DMS114 treated with DMSO at 0.1 percent for 48 hours (cell line): Measurements from ENCODE around the gene ST6GAL2.

ENCODE experiments used
- DNase-seq: peaks from one replicate; lab custom pipeline; 2025; ENCODE audit not compliant: unreplicated experiment; lab: John Stamatoyannopoulos, UW

Gene ST6GAL2

GRCh38 chr2:106864051-106864450 is 21.9 kb downstream of the ST6GAL2 start:
- DNase-seq, result no peak

- DNase-seq, result no peak
These were observed 22.6 kb downstream of the ST6GAL2 start for GRCh38 chr2:106863387-106863786.

- no peak for DNase-seq
These were observed 26.5 kb downstream of the ST6GAL2 start for GRCh38 chr2:106859498-106859897.

GRCh38 chr2:106858810-106859209 is 27.2 kb downstream of the ST6GAL2 start:
- DNase-seq, result no peak

- no peak for DNase-seq
These were observed 28.0 kb downstream of the ST6GAL2 start for GRCh38 chr2:106857882-106858478.

- DNase-seq, result no peak
These were observed 32.3 kb downstream of the ST6GAL2 start for GRCh38 chr2:106853631-106854030.

GRCh38 chr2:106851881-106852501 is 34.0 kb downstream of the ST6GAL2 start:
- no peak for DNase-seq

- no peak for DNase-seq
These were observed 34.7 kb downstream of the ST6GAL2 start for GRCh38 chr2:106851087-106851874.

- DNase-seq, result no peak
These were observed 36.7 kb downstream of the ST6GAL2 start for GRCh38 chr2:106849253-106849652.

- DNase-seq, result no peak
These were observed 38.6 kb downstream of the ST6GAL2 start for GRCh38 chr2:106847366-106847765.

GRCh38 chr2:106845716-106846115 is 40.3 kb downstream of the ST6GAL2 start:
- DNase-seq, result no peak

GRCh38 chr2:106843910-106844250 is 42.1 kb downstream of the ST6GAL2 start:
- DNase-seq, result no peak

GRCh38 chr2:106843001-106843909 is 42.7 kb downstream of the ST6GAL2 start:
- DNase-seq, result no peak

- no peak for DNase-seq
These were observed 43.9 kb downstream of the ST6GAL2 start for GRCh38 chr2:106841886-106842645.

- no peak for DNase-seq
These were observed 45.1 kb downstream of the ST6GAL2 start for GRCh38 chr2:106840818-106841217.

GRCh38 chr2:106839849-106840595 is 45.9 kb downstream of the ST6GAL2 start:
- DNase-seq, result no peak

GRCh38 chr2:106833256-106833655 is 52.7 kb downstream of the ST6GAL2 start:
- no peak for DNase-seq

GRCh38 chr2:106831816-106832569 is 54.0 kb downstream of the ST6GAL2 start:
- DNase-seq, result no peak

- DNase-seq, result no peak
These were observed 54.7 kb downstream of the ST6GAL2 start for GRCh38 chr2:106831241-106831640.
